Measurements from ENCODE around the gene ITPA.
"Not testable (repeated sequence)": the region's sequence is repeated elsewhere in the genome, so short reads cannot be mapped to it uniquely, and the experiment has no call there.

ITPA gene

DNA sequence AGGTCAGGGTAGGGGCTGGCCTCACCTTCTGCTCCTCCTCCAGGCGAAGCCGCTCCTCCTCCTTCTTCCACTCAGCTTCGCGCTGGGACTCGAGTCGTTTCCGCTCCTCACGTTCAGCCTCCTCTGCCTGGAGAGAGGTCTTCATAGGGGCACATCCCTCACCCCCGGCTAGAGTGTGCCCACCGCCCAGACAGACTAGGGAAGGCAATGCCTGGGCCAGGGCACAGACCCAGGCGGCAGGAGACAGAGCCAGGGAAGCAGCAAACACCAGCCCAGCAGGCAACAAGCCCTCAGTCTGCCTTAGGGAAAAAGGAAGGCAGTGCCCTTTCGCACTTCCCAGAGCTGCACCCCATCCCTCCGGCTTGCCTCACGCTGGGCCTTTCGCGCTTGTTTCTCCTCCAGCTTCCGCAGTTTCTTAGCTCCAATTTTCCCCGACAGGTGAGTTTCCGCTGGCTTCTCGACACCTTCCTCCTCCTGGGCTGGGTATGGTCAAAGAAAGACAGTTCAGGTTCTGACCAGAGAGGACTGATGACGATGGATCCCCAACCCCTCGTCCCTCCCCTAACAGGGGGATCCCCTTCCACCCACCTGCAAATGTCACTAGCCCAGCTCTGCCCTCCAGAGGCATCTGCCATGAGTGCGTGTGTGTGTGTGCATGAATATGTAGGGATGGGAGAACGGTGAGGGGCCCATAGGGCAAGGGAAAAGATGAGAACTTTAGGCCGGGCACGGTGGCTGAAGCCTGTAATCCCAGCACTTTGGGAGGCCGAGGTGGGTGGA is 9.1 kb upstream of the ITPA start:
- DNase-seq (ENCODE audit: low read depth, low spot score), result no peak

DNA sequence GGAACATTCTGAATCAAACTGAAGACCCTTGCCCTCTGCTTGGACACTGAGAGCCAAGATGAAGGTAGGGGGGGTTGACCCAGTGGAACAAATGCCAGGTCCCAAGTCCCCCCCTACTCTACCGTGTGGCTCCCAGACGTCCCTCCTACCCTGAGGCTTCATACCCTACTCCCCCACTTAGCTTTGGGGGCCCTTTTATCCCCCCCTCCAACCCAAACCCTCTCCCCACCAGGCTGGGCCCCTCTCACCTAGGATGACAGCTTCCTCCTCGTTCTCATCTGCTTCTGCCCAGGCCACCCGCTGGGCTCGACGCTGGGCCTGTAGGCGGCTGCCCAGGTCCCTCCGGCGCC is 6.4 kb upstream of the ITPA start:
- DNase-seq (ENCODE audit: low read depth, low spot score), result no peak

DNA sequence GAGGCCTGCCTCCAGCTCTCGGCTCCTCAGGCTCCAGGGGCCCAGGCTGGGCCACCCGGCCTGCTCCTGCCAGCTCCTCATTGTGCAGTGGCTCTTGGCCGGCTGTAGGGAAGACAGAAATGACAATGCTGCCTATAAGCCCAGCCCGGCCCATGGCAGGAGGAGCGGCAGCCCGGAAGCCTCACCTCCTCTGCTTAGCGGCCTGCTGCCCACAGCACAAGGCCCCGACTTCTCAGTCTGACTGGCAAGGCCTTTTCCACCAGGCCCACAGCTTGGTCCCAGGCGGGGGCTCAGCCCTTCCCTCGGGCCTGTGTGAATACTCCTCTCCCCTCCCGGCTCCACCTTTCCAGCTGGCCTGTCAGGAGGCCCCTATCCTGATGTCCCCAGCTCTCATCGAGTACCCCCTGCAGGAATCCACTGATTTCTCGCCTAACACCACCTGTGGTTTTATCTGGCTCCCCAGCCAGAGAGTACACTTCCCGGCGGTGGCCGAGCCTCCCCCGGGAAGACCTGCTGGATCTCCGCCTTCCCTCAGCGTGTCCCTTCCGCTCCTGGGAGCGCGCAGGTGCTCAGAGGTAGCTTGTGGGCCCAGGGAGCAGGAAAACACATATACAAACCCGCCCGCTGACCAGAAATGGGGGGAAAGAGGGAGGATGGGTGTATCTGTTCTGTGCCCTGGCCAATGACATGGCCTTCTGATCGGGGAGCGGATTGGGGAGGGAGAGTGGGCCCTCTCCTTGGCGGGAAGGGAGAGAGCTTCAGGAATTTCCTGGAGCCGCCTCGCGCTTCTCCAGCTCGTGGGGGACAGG is 5.8 kb upstream of the ITPA start:
- peak; percentile 23 for DNase-seq (ENCODE audit: low read depth, low spot score)

DNA sequence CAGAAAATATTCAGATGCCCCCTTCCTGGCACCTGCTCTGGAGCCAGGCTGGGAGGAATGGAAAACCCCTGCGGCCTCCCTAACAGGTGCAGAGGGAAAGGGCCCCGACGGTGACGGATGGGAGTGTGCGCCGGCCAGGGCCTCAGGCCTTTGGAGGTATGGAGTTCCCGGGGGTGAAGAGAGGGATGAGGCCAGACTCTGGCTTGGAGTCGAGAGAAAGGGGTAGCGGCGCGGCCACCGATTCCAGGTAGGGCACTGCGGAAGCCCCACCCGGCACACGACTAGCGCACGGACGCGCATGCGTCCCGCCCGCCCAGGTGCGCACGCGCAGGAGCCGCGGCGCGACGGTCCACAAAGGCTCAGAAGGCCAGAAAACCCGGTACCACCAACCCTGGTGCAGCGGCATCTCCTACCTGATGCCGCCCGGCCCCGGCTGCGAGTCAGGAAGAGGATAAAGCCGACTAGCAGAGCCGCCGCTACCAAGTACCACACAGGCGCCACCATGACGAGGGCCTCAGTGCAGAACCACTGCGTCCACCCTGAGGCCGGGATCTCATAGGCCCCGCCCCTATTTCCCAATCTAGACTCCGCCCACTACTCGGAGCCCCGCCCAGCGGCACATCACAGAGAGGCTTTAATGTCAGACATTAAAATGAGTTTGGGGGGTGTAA is 5.0 kb upstream of the ITPA start, which contains the start of gene DDRGK1:
Gene DDRGK1, minus strand, starts transcription at position 559 of the 671 bp plus-strand sequence. Its CDS starts 55 bp downstream, at position 504.
- peak; percentile 91 for DNase-seq (ENCODE audit: low read depth, low spot score)

DNA sequence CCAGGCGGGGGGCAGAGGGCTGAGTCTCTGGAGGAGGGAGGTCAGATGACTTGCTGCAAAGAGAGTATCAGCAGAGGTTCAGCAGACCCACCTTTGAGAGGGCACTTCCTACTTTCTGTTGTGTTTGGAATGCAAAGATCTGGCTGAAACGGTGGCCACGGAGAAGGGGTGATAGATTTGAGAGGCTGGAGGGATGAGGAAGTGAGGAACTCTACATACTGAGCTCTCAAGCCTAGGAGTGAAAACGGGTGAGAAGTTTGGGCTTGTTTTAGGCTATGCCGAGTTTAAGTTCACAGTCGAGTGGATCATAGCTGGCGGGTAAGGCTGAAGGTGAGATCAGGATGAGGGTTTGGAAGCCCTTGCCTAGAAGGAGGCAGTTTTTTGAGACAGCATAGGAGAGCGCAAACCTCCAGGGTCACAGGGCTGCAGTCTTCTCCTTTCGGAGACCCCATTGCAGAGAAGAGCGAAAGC is 477 bp upstream of the ITPA start:
- DNase-seq (ENCODE audit: low read depth, low spot score), result peak; percentile 21

DNA sequence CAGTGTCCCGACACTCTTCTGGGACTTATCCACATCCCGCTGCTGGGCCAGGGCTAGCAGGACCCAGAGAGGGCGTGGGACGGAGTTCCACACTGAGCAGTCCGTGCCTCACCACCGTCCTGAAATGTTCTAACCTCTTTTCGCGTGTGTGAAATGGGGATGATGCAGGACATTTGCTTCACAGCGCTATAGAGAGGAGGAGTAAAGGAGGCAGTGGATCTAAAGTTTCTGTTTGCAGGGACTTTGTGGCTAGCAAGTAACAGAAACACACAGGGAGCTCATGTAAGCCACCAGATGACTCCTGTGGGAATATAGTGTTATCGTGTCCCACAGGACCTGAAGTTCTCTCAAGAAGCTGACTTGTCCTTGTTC is 634 bp downstream of the ITPA start:
- DNase-seq (ENCODE audit: low read depth, low spot score), result no peak

DNA sequence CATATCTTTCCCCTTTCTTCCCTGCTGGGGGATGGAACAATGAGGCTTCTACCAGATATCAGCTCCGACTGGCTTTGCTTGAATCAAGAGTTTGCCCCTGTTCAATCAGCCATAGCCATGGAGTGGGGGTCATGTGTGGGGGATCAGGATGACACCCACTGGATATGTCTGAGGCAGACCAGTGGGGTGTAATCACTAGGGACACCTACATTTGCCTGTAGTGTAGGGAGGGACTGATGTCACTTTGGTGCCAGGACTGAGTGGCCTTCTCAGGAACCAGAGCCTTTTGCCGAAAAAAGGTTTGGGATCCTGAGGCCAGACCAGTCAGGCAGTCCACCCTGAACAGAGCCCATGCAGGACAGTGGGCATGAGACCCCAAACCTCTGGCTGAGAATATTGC is 1.0 kb downstream of the ITPA start:
- no peak for DNase-seq (ENCODE audit: low read depth, low spot score)

DNA sequence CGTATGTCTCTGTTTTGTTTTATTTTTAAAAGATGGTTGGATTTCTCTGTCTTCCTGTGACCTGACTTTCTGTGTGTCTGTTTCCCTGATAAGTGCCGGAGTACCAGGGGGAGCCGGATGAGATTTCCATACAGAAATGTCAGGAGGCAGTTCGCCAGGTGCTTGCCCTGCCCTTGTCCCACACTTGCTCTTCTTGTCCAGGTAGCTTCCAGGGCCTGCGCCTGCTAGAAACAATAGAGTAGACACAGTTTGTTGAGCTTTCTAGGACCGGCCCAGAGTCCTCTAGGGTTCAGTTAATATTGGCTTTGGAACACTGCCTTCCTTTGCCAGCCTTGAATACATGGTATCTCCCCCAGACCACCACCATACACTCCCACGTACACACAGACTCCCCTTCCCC is 3.9 kb downstream of the ITPA start:
- no peak for DNase-seq (ENCODE audit: low read depth, low spot score)

DNA sequence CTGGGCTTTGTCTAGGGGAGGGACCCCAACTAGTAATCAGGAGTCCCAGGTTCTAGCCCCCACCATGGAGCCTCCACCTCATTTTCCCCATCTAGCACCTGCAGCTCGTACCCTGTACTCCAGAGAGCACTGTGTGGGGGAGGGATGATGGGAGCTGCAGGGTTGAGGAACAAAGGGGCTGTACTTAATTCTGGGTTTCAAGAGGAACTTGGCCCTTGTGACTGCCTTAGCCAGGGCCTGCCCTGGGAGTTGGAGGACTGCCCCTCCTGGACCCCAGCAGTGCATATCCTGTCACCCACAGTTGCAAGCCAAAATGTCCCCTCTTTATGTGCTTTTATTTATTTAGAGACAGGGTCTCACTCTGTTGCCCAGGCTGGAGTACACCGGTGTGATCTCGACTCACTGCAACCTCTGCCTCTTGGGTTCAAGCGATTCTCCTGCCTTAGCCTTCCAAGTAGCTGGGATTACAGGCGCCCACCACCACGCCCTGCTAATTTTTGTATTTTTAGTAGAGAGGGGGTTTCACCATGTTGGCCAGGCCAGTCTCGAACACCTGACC is 6.1 kb downstream of the ITPA start:
- not testable (repeated sequence) for DNase-seq (ENCODE audit: low read depth, low spot score)

DNA sequence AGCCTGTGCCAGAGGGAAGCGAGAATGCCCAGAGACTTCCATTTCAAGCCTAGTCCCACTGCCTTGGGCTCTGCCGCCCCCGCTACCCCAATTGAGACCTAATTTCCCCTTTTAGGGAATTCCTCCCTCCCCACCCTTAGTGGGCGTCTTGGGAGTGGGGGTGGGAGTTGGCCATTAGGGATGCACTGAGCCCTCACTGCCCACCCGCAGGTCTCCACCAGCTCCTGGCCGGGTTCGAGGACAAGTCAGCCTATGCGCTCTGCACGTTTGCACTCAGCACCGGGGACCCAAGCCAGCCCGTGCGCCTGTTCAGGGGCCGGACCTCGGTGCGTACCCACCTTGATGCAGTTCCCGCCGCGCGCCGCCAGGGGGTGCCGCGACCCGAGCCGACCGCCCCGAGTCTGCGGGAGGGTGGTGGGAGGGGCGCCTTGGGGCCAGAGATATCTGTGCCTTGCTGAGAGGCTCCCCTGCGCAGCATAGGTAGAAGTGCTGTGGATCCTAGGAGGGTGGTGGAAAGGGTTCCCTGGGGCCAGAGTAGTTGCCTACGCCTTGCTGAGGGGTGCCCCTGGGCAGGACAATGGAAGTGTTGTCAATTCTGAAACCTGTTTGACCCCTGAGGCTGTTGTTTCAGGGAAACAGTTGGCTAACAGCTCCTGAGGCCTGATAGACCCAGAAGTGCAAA is 9.2 kb downstream of the ITPA start:
- DNase-seq (ENCODE audit: low read depth, low spot score), result peak; percentile 91

DNA sequence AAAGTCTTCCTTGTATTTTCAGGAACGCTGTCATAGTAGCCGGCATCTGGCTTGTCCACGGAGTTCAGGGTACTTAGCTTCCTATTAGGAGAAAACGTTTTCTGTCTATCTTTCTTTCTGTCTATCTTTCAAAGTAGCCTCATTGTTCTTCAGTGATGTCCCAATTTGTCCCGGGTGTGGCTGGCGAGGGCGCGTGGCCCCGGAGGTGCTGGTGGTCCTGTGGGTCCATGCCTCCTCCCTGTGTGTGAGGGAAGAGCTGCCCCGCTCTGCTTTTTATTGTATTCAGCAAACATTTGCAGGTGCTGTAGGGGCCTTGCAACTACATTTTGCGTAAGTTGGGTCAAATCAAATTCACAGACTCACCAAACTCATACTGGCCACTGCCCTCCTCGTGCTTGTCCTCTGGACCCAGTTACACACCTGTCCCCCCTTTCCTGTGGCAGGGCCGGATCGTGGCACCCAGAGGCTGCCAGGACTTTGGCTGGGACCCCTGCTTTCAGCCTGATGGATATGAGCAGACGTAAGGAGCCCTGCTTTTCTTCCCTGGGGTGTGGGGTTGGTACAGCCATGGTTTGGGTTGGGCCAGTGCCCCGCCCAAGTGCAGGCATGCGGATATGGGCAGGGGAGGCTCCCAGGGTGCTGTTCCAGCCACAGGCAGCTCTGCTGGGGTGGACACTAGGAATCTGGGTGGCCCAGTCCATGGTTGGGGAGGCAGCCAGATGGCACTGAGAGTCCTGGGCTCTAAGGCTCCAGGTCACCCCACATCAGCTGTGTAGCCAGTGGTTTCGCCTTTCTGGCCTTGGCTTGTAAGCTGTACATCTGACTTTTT is 12.3 kb downstream of the ITPA start:
- no peak for DNase-seq (ENCODE audit: low read depth, low spot score)

DNA sequence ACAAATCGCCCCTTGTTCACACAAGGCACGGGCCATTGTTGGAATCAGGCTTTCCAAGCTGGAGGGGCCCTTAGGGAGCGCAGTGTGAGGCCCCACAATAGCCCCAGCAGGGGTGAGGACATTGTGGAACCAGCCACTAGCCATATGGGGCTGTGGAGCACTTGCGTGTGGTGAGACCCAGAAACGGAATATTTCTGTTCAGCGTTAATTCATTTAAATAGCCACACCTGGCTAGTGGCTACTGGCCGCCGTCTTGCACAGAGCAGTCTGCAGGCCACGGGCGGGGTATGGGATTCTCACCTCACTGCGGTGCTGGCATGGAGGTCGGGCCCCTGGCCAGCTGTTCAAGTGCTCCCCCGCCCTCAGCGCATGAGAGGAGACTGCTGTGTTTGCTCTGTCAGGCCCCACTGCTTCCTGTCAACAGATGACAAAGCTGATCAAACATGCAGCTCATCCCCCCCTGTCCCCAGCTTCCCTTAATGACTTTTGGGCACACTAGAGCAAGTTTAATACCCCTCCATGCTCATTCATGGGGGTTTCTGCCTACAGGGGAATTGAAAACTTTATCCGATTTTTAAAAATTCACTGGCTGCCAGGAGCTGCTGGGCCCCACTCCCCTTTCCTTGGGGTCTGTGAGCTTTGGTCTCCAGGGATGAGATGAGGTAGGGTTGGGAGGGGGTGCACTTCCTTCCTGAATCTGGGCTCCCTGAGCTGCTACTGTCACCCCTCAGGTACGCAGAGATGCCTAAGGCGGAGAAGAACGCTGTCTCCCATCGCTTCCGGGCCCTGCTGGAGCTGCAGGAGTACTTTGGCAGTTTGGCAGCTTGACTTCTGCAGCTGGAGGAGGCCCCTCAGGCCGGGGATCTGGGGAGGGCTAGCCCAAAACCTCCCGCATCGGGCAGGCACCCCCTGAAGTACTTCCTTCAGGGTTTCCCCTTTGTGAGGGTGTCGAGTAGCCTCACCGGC is 13.6 kb downstream of the ITPA start:
- DNase-seq (ENCODE audit: low read depth, low spot score), result no peak

DNA sequence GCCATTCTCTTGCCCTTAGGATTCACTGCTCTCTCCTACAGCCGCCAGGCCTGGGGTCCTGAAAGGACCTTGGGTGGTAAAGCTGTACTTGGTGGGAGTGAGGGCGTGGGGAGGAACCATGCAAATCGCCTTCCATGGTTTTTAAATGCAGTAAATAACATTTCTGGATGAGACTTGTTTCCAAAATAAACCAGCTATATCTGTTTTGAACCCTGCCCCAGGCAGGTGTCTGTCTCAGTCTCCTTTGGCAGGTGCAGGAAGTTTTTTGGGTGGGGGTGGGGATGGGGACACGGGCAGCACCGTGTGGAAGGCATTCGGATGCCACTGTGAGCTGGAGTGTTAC is 14.3 kb downstream of the ITPA start:
- DNase-seq (ENCODE audit: low read depth, low spot score), result no peak

DNA sequence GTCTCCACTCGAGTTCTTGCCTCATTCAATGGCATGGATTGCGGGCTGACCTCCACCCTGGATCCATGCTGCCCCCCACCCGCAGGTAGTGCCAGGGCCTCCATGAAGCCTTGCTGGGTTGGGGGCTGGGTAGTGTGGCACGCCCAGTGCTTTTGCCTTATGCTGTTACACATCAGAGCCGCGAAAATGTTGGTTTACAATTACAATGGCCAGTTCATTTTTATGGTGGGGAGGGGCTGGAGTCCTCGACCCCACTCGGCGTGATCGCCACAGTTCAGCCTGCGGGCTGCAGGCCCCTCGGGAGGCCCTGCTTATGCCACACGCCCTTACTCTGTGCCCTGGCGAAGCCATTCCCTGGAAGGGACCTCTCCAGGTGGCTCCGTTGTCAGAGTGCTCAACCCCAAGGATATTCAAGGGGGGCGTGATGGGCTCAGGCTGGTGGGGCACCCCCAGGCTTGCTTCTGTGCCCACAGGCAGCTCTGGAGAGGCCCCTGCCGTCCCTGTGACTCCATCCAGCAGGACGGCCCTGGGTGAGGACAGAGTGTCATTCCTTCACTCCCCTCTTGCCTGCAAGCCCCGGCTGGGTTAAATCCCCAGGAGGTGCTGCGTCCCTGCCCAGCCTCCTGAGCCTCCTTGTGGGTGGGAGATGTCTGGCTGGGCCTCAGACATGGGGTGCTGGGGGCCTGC is 14.8 kb downstream of the ITPA start:
- no peak for DNase-seq (ENCODE audit: low read depth, low spot score)

DNA sequence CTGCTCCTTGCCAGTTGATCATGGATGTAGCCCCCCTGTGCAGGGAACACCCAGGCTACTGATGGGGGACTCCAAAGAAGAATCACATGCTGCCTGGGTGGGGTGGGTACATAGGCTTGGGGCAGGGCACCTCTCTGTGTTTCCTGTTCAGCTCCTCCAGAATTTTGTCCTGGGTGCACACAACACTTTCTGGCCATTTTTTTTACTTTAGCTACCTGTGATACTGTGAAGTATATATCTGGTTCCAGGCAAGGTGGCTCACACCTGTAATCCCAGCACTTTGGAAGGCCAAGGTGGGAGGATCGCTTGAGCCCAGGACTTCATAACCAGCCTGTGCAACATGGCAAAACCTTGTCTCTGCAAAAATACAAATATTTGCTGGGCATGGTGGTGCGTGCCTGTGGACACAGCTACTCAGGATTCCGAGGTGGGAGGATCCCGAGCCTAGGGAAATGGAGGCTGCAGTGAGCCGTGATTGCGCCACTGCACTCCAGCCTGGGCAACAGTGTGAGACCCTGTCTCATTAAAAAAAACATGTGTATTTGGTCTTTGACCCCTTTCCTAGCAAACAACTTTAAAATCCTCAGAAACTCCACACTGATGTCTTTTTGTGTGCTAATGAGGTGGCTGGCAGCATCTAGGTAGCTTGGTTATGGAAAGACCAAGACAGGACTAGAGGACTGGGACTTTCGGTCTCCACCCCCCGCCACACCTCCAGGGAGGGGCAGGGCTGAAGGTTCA is 15.6 kb downstream of the ITPA start:
- DNase-seq (ENCODE audit: low read depth, low spot score), result no peak

DNA sequence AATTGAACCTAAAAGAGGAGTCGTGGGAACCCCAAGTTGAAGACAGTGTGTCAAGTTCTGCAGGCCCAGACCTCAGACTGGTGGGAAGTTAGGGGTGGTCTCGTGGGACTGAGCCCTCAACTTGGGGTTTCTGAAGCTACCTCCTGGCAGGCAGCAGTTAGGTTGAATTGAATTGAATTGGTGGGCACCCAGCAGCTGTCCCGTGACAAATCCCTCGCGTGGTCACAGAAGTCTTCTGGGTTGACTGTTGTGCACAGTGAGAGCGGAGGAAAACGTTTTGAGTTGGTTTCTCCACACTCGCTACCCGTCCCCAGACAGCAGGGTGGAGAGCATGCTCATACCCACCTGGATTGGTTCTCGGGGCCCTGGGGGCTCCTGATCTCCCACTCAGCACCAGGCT is 16.8 kb downstream of the ITPA start:
- DNase-seq (ENCODE audit: low read depth, low spot score), result no peak

DNA sequence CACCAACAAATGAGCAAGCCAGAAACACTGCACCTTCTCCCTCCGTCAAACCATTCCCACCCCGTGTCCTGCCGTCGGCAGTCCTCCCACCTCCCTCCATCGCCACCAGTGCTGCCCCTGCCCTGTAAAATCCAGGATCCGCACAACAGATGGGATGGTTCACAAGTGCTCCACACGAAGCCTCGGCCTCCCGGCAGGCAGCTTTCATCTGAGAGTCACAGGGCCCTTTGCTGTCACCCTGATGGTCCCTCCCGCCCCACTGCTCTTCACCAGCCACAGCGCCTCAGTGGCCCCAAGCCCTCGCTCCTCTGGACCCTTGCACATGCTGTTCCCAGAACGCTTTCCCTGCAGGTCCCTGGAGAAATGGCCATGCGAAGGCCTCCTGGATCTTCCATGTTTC is 17.6 kb downstream of the ITPA start:
- DNase-seq (ENCODE audit: low read depth, low spot score), result no peak

DNA sequence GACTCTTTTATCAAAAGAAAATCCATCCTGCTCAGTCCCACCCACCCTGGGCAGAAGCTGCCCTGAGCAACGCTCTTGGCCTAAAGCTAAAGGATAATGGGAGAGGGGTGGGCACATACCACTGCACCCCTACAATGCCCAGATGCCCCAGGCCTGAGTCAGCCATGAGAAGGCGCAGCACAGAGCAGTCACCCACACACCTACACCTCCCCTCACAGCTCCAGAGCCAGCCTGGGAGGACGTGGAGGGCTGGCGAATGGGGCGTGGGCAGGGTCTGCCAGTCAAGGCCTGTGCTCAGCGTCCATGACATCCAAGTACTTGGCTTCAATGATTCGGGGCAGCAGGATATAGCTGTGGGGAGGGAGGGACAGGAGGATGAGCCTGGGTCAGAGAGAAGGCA is 18.2 kb downstream of the ITPA start:
- DNase-seq (ENCODE audit: low read depth, low spot score), result no peak

Measured in ELF-1 (cell line).